PC-3 (cell line): ENCODE results near the gene CENPB. TPM values are rescaled to one million over a fixed set of nuclear protein-coding genes. Genes with fewer than 3 reads are reported as not detected.

Experiments
- ATAC-seq: fragments of 200-7000 bp; cut with Tn5 transposase; 2 replicates; pipeline ENCODE4 v1.9.1; 2020; ENCODE audit warnings: mild to moderate bottlenecking, moderate library complexity
- BruUV-seq: library from RNA; stranded (reverse); fragments of 400-500 nt; replicated peaks from 2 replicates; lab custom pipeline; 2021; lab: Mats Ljungman, UMichigan
- CTCF ChIA-PET: fragments of 300-600 bp; sonication (Branson Sonifier 250); formaldehyde crosslinking; loops from one replicate; lab custom pipeline; 2022; ENCODE audit warnings: antibody characterized with exemption; lab: Charles Lee
- POLR2A ChIA-PET: fragments of 300-600 bp; sonication (Branson Sonifier 250); formaldehyde crosslinking; loops from one replicate; lab custom pipeline; 2022; ENCODE audit warnings: antibody characterized with exemption; ENCODE audit not compliant: unreplicated experiment; lab: Charles Lee
- DNase-seq: peaks from one replicate; pipeline ENCODE4 v3.0.0-alpha.2; 2015
- H2AFZ ChIP-seq: fragments of 300-600 bp; sonication (generic); 2 replicates; pipeline ENCODE4 v1.6.0; 2016; ENCODE audit warnings: antibody characterized with exemption, low read length
- H3F3A ChIP-seq: fragments of 300-600 bp; sonication (generic); one replicate; pipeline ENCODE4 v1.6.0; 2017; ENCODE audit warnings: antibody characterized with exemption, low read length, control low read depth, mild to moderate bottlenecking; ENCODE audit not compliant: unreplicated experiment
- H3K27ac ChIP-seq: fragments of 300-600 bp; sonication (generic); 2 replicates; pipeline ENCODE4 v1.5.1; 2016; ENCODE audit warnings: mild to moderate bottlenecking, low read length
- H3K27me3 ChIP-seq: fragments of 300-600 bp; sonication (generic); 2 replicates; pipeline ENCODE4 v1.6.1; 2016; ENCODE audit warnings: low read length, mixed read lengths
- H3K36me3 ChIP-seq: fragments of 300-600 bp; sonication (generic); 2 replicates; pipeline ENCODE4 v1.6.1; 2016; ENCODE audit warnings: low read depth, mixed run types, low read length, mixed read lengths
- H3K4me1 ChIP-seq: fragments of 300-600 bp; sonication (generic); 2 replicates; pipeline ENCODE4 v1.5.1; 2016; ENCODE audit warnings: low read length; ENCODE audit not compliant: insufficient read depth
- H3K4me2 ChIP-seq: fragments of 300-600 bp; sonication (generic); 2 replicates; pipeline ENCODE4 v1.6.0; 2016; ENCODE audit warnings: low read length
- H3K4me3 ChIP-seq: fragments of 300-600 bp; sonication (generic); 2 replicates; pipeline ENCODE4 v1.5.1; 2016; ENCODE audit warnings: mild to moderate bottlenecking, low read length, mixed read lengths
- H3K79me2 ChIP-seq: fragments of 300-600 bp; sonication (generic); 2 replicates; pipeline ENCODE4 v1.6.1; 2017; ENCODE audit warnings: low read length, mixed read lengths
- H3K9ac ChIP-seq: fragments of 300-600 bp; sonication (generic); 2 replicates; pipeline ENCODE4 v1.6.0; 2016; ENCODE audit warnings: mild to moderate bottlenecking, low read length
- H3K9me2 ChIP-seq: fragments of 300-600 bp; sonication (generic); replicated peaks from 2 replicates; pipeline ENCODE4 v1.6.1; 2016; ENCODE audit warnings: mixed run types, low read length, mixed read lengths
- H3K9me3 ChIP-seq: fragments of 300-600 bp; sonication (generic); 2 replicates; pipeline ENCODE4 v1.6.1; 2016; ENCODE audit warnings: low read length, mixed read lengths
- H4K20me1 ChIP-seq: fragments of 300-600 bp; sonication (generic); 2 replicates; pipeline ENCODE4 v1.6.1; 2016; ENCODE audit warnings: low read length, mixed read lengths
- CTCF ChIP-seq: fragments of 300-600 bp; sonication (generic); conservative IDR thresholded peaks from 2 replicates; pipeline ENCODE4 v1.5.1; 2017; ENCODE audit warnings: antibody characterized with exemption, low read depth, mild to moderate bottlenecking, low read length
- EZH2 ChIP-seq: fragments of 300-600 bp; sonication (generic); IDR thresholded peaks from one replicate; pipeline ENCODE4 v1.6.1; 2017; ENCODE audit warnings: antibody characterized with exemption, mild to moderate bottlenecking, low read length; ENCODE audit not compliant: unreplicated experiment
- EZH2phosphoT487 ChIP-seq: fragments of 300-600 bp; sonication (generic); IDR thresholded peaks from 2 replicates; pipeline ENCODE4 v1.6.1; 2018; ENCODE audit warnings: mild to moderate bottlenecking, antibody characterized with exemption, low read length, borderline replicate concordance
- intact Hi-C: fragments of 100-400 bp; cut with micrococcal nuclease; formaldehyde crosslinking; loops from 2 replicates; pipeline ENCODE4 v1.9.0; 2023
- total RNA-seq: library from RNA; depleted of rRNA; stranded (reverse); fragments of >200 nt; gene quantifications from 2 replicates; pipeline ENCODE4 v1.2.3, GENCODE V29; 2014

CENPB gene
- total RNA-seq, 1 experiment from 2014 or later, result 213 TPM

- ChIA-PET CTCF (interaction anchor here (0.6 to 1.0 kb wide), 2 partner anchors 32 to 71 kb away, joined by 3 to 5 read pairs; no protein-coding TSS in a partner anchor), POLR2A (no interaction called here)
- no peaks in the 10 kb centered on the region for H3K79me2 ChIP-seq
- H4K20me1 ChIP-seq, result no peaks in the 10 kb centered on the region
- no peak overlapping the region for H3K4me2 ChIP-seq
- BruUV-seq, result no TSS peak
- no peaks in the 10 kb centered on the region for H3K9me2 ChIP-seq
- no peak overlapping the region for H3K4me3 ChIP-seq
- ATAC-seq, result no peak
- no peaks in the 10 kb centered on the region for H3F3A ChIP-seq
- no peak overlapping the region for H3K9ac ChIP-seq
- H3K36me3 ChIP-seq, result peaks cover 9% of the 10 kb centered on the region; the same call in 1 of the 2 replicates
- no peak overlapping the region for H3K27ac ChIP-seq
- H3K27me3 ChIP-seq, result no peaks in the 10 kb centered on the region
- H2AFZ ChIP-seq, result no peak overlapping the region
- H3K4me1 ChIP-seq, result no peaks in the 10 kb centered on the region
- no peaks in the 10 kb centered on the region for H3K9me3 ChIP-seq
- DNase-seq, result no peak
- intact Hi-C loops, result no loop called here
- no peak for TF ChIP-seq EZH2
- TF ChIP-seq CTCF, result no peak
- no peak for TF ChIP-seq EZH2phosphoT487
Observed at GRCh38 chr20:3749087-3749688, 37.4 kb downstream of the CENPB start.

GRCh38 chr20:3748073-3748472 is 38.5 kb downstream of the CENPB start:
- no peak for TF ChIP-seq EZH2
- TF ChIP-seq EZH2phosphoT487, result no peak
- TF ChIP-seq CTCF, result no peak
- H3F3A ChIP-seq, result no peaks in the 10 kb centered on the region
- CTCF ChIA-PET, result interaction anchor here (1.0 kb wide), 1 partner anchor 31 kb away, joined by 3 read pairs; no protein-coding TSS in a partner anchor
- no peak overlapping the region for H3K4me3 ChIP-seq
- no peak overlapping the region for H2AFZ ChIP-seq
- no peaks in the 10 kb centered on the region for H3K4me1 ChIP-seq
- H3K79me2 ChIP-seq, result no peaks in the 10 kb centered on the region
- H3K4me2 ChIP-seq, result no peak overlapping the region
- ATAC-seq, result no peak
- H3K27me3 ChIP-seq, result no peaks in the 10 kb centered on the region
- H4K20me1 ChIP-seq, result no peaks in the 10 kb centered on the region
- H3K27ac ChIP-seq, result no peak overlapping the region
- POLR2A ChIA-PET, result no interaction called here
- no peaks in the 10 kb centered on the region for H3K9me3 ChIP-seq
- BruUV-seq, result no TSS peak
- peaks cover 9% of the 10 kb centered on the region; the same call in 1 of the 2 replicates for H3K36me3 ChIP-seq
- H3K9ac ChIP-seq, result no peak overlapping the region
- no peaks in the 10 kb centered on the region for H3K9me2 ChIP-seq
- intact Hi-C loops, result no loop called here
- no peak for DNase-seq

GRCh38 chr20:3747471-3747870 is 39.1 kb downstream of the CENPB start:
- no peak for TF ChIP-seq CTCF
- TF ChIP-seq EZH2, result no peak
- no peak for TF ChIP-seq EZH2phosphoT487
- no peaks in the 10 kb centered on the region for H3F3A ChIP-seq
- no TSS peak for BruUV-seq
- no peak overlapping the region for H3K4me3 ChIP-seq
- no peaks in the 10 kb centered on the region for H3K4me1 ChIP-seq
- no peak overlapping the region for H3K9ac ChIP-seq
- intact Hi-C loops, result no loop called here
- H3K9me2 ChIP-seq, result no peaks in the 10 kb centered on the region
- no peaks in the 10 kb centered on the region for H3K27me3 ChIP-seq
- ChIA-PET CTCF (no interaction called here), POLR2A (no interaction called here)
- DNase-seq (no peak), ATAC-seq (no peak)
- H2AFZ ChIP-seq, result no peak overlapping the region
- H4K20me1 ChIP-seq, result no peaks in the 10 kb centered on the region
- peaks cover 8% of the 10 kb centered on the region; the same call in 1 of the 2 replicates for H3K36me3 ChIP-seq
- H3K79me2 ChIP-seq, result no peaks in the 10 kb centered on the region
- no peak overlapping the region for H3K27ac ChIP-seq
- no peak overlapping the region for H3K4me2 ChIP-seq
- H3K9me3 ChIP-seq, result no peaks in the 10 kb centered on the region
